ENCODE data around the gene FKBP6.
"Not testable (repeated sequence)": the region's sequence is repeated elsewhere in the genome, so short reads cannot be mapped to it uniquely, and the experiment has no call there.

Gene FKBP6

GRCh38 chr7:73314271-73314670 is 13.7 kb upstream of the FKBP6 start:
- TF ChIP-seq CTCF (IDR thresholded peaks at IDR 0.05; ENCODE audit: unreplicated experiment in 3 of 3): no peak
- H3K27ac Mint-ChIP-seq: no peak overlapping the region
- no peaks in the 10 kb centered on the region for H3K9me3 Mint-ChIP-seq
- no peaks in the 10 kb centered on the region for H3K4me1 Mint-ChIP-seq
- H3K4me3 Mint-ChIP-seq: no peak overlapping the region
- no peaks in the 10 kb centered on the region for H3K36me3 Mint-ChIP-seq (ENCODE audit: low read depth)
- no peaks in the 10 kb centered on the region for H3K27me3 Mint-ChIP-seq (ENCODE audit: low read depth)

- TF ChIP-seq CTCF (IDR thresholded peaks at IDR 0.05; ENCODE audit: unreplicated experiment in 3 of 3): no peak
- H3K4me1 Mint-ChIP-seq: no peaks in the 10 kb centered on the region
- H3K27me3 Mint-ChIP-seq (ENCODE audit: low read depth): peaks cover 2% of the 10 kb centered on the region
- H3K36me3 Mint-ChIP-seq (ENCODE audit: low read depth): no peaks in the 10 kb centered on the region
- no peak overlapping the region for H3K27ac Mint-ChIP-seq
- H3K9me3 Mint-ChIP-seq: no peaks in the 10 kb centered on the region
- no peak overlapping the region for H3K4me3 Mint-ChIP-seq
Observed at GRCh38 chr7:73316521-73316920, 11.4 kb upstream of the FKBP6 start.

- H3K36me3 Mint-ChIP-seq (ENCODE audit: low read depth); H3K9me3 Mint-ChIP-seq; H3K4me3 Mint-ChIP-seq; H3K4me1 Mint-ChIP-seq; H3K27ac Mint-ChIP-seq: not testable (repeated sequence)
- peaks cover 11% of the 10 kb centered on the region for H3K27me3 Mint-ChIP-seq (ENCODE audit: low read depth)
Observed at GRCh38 chr7:73318656-73319204, 9.2 kb upstream of the FKBP6 start.

- not testable (repeated sequence) for H3K36me3 Mint-ChIP-seq (ENCODE audit: low read depth); H3K4me1 Mint-ChIP-seq; H3K9me3 Mint-ChIP-seq; H3K27ac Mint-ChIP-seq; H3K4me3 Mint-ChIP-seq
- H3K27me3 Mint-ChIP-seq (ENCODE audit: low read depth): peaks cover 11% of the 10 kb centered on the region
Observed at GRCh38 chr7:73319541-73319940, 8.4 kb upstream of the FKBP6 start.

- not testable (repeated sequence) for H3K4me3 Mint-ChIP-seq
Observed at GRCh38 chr7:73320009-73320408, 8.0 kb upstream of the FKBP6 start.

GRCh38 chr7:73323434-73324080 is 4.4 kb upstream of the FKBP6 start:
- H3K27me3 Mint-ChIP-seq (ENCODE audit: low read depth): peaks cover 11% of the 10 kb centered on the region
- not testable (repeated sequence) for H3K36me3 Mint-ChIP-seq (ENCODE audit: low read depth); H3K27ac Mint-ChIP-seq; H3K9me3 Mint-ChIP-seq; H3K4me1 Mint-ChIP-seq
- peak overlapping the region in 1 of 3 experiments; percentile 42 for H3K4me3 Mint-ChIP-seq

More at GRCh38 chr7:73320009-73320408, 8.0 kb upstream of the FKBP6 start:
- not testable (repeated sequence) for H3K9me3 Mint-ChIP-seq; H3K27ac Mint-ChIP-seq; H3K36me3 Mint-ChIP-seq (ENCODE audit: low read depth); H3K4me1 Mint-ChIP-seq
- H3K27me3 Mint-ChIP-seq (ENCODE audit: low read depth): peaks cover 11% of the 10 kb centered on the region

GRCh38 chr7:73324081-73324845 is 3.7 kb upstream of the FKBP6 start:
- TF ChIP-seq CTCF (IDR thresholded peaks at IDR 0.05; ENCODE audit: unreplicated experiment in 3 of 3): peak; percentile 44 to 55 (median 55)
- not testable (repeated sequence) for H3K4me1 Mint-ChIP-seq; H3K9me3 Mint-ChIP-seq; H3K36me3 Mint-ChIP-seq (ENCODE audit: low read depth); H3K27ac Mint-ChIP-seq
- Mint-ChIP-seq H3K27me3 (ENCODE audit: low read depth) (peaks cover 16% of the 10 kb centered on the region), H3K4me3 (peak overlapping the region in 1 of 3 experiments; percentile 42)

GRCh38 chr7:73325424-73325823 is 2.5 kb upstream of the FKBP6 start:
- not testable (repeated sequence) for H3K4me1 Mint-ChIP-seq; H3K9me3 Mint-ChIP-seq; H3K36me3 Mint-ChIP-seq (ENCODE audit: low read depth); H3K4me3 Mint-ChIP-seq; H3K27ac Mint-ChIP-seq
- peaks cover 18% of the 10 kb centered on the region for H3K27me3 Mint-ChIP-seq (ENCODE audit: low read depth)

GRCh38 chr7:73327449-73327848 is 512 bp upstream of the FKBP6 start:
- not testable (repeated sequence) for H3K36me3 Mint-ChIP-seq (ENCODE audit: low read depth); H3K9me3 Mint-ChIP-seq; H3K27ac Mint-ChIP-seq; H3K4me3 Mint-ChIP-seq; H3K4me1 Mint-ChIP-seq
- peaks cover 15% of the 10 kb centered on the region for H3K27me3 Mint-ChIP-seq (ENCODE audit: low read depth)
